ENCODE results near the gene PTCD1.
"Not testable (repeated sequence)": the region's sequence is repeated elsewhere in the genome, so short reads cannot be mapped to it uniquely, and the experiment has no call there.

The PTCD1 gene

DNA sequence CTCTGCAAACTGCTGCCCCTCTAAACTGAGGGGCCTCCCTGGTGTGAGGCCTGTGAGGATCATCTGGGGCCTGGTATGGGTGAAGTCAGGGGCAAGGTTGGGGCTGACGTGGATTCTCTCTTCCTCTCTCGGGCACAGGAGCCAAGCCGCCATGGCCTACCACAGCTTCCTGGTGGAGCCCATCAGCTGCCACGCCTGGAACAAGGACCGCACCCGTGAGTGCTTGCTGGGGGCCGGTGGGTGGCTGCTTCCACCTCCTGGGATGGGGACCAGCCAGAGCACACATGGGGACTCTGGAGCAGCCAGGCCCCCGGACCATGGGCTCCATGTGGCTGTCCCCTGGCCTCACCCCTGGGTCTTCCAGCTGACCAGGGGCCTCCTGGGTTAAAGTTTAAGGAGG is 53.0 kb downstream of the PTCD1 start:
- no peak for DNase-seq

GRCh38 chr7:99384523-99384922 is 54.1 kb downstream of the PTCD1 start:
- no peak for DNase-seq

DNA sequence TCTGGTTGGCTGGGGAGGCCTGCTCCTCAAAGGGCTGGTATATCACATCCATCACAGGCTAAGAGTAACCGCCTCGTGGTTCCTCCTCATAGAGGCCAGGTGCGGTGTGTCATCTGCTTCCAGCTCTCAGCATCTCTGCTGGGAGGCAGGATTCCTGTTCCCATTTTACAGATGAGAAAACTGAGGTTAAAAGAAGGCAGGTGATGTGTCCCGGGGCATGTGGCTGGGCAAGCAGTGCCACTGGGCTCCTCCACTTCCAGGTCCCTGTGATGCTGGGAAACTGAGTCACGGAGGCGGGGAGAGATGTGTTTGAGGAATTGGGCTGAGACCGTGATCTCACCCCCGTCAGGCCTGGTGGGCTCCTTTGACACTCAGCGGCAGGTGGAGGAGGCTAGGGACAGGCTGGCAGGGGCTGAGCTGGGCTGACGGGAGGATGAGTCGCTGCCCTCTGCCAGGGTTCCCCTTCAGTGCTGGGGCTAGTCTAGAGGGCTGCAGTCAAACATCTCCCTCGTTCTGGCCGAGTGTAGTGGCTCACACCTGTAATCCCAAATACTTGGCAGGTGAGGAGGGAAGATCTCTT is 54.7 kb downstream of the PTCD1 start:
- DNase-seq = no peak

- no peak for DNase-seq
Observed at GRCh38 chr7:99383203-99383602, 55.4 kb downstream of the PTCD1 start.

- DNase-seq = no peak
Observed at GRCh38 chr7:99381664-99382075, 56.9 kb downstream of the PTCD1 start.

- no peak for DNase-seq
Observed at GRCh38 chr7:99380823-99381663, 57.6 kb downstream of the PTCD1 start.

- DNase-seq = no peak
Observed at GRCh38 chr7:99380032-99380822, 58.4 kb downstream of the PTCD1 start.

- not testable (repeated sequence) for DNase-seq
Observed at GRCh38 chr7:99379693-99380031, 58.9 kb downstream of the PTCD1 start.

DNA sequence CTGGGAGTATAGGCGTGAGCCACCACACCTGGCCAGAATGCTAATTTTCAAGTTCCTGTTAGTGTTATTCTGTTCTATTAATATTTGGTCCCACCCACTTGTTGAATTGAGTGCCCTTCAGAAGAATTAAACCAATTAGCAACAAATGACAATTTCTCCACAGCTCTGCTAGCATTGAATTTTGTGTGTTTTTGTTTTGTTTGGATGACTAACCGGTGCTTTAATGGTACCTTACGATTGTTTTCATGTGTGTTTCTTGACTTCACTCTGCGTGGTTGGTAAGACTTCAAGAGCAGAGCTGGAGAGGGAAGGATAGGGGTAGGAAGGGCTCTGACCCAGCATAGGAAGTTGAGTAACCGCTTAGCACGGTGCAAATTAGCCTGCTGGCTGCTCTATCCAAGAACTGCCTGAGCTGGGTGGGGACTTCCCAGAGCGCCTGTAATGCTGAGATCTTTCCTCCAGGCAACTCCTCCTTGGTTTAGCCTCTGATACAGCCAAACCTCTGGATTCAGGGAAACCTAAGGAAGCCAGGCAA is 59.5 kb downstream of the PTCD1 start:
- DNase-seq = no peak

DNA sequence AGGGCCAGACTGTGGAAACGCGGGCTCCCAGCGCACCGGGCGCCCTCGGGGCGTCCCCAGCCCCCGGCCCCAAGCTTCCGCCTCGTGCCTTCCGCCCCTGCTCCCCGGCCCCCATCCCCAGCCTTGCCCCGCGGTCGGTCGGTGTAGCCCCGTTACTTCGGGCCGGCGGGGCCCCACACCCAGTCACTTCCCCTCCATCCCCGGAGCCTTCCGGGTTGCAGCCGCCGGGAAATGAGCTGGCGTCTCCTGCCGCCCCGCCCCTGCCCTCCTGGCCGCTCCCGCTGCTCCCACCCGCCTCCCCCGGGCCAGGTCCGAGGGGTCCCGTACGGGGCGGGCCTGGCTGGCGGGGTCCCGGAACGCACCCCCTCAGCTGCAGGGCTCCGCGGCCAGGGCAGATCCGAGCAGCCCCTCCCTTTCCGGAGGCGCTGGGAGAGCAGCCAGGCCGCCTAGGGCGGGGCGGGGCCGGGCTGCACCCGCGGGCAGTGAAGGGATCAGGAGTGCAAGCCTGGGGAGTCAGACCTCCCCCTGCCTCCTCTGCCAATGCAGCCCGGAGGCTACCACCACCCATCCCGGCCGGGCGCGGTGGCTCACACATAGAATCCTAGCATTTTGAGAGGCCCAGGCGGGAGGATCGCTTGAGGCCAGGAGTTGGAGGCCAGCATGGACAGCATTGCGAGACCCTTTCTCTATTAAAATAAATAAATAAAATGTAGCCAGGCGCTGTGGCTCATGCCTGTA is 63.4 kb downstream of the PTCD1 start:
- DNase-seq = no peak

GRCh38 chr7:99374111-99375064 is 64.2 kb downstream of the PTCD1 start, which contains the start of gene ARPC1B:
Gene ARPC1B (plus strand): TSS chr7:99374730. CDS start chr7:99385715, 10,985 bp downstream.
- peak; percentile 54 for DNase-seq

- no peak for DNase-seq
Observed at GRCh38 chr7:99373091-99374066, 65.2 kb downstream of the PTCD1 start.

DNA sequence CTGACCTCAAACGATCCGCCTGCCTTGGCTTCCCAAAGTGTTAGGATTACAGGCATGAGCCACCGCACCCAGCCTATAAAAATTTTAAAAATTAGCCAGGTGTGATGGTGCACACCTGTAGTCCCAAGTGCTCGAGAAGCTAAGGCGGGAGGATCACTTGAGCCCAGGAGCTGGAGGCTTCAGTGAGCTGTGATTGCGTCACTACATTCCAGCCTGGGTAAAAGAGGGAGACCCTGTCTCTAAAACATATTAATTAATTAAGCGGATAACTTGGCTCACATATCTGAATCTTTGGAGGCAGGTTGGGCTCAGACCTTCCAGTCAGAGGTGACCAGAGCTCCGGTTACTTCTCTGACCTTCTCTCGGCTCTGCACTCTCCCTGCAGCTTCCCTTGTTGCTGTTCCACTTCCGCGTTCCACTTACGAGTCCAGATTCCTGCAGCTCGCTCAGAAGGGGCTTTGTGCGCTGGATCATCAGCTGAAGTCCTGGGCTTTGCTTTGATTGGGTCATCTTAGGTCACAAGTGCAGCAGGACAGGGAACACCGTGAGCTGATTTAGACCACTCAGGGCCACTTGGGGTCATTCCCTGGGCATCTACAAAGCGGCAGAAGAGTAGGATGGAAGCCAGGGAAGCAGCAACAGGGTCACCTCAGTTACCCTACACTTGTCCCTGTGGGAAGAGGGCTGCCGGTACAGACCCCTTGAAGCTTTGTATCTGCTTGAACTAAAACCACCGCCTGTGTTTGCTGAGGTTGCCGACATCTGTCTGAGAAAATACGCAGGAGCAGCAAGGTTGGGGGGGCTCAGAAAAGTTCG is 66.1 kb downstream of the PTCD1 start:
- DNase-seq = no peak

- no peak for DNase-seq
Observed at GRCh38 chr7:99371376-99371920, 67.2 kb downstream of the PTCD1 start.

DNA sequence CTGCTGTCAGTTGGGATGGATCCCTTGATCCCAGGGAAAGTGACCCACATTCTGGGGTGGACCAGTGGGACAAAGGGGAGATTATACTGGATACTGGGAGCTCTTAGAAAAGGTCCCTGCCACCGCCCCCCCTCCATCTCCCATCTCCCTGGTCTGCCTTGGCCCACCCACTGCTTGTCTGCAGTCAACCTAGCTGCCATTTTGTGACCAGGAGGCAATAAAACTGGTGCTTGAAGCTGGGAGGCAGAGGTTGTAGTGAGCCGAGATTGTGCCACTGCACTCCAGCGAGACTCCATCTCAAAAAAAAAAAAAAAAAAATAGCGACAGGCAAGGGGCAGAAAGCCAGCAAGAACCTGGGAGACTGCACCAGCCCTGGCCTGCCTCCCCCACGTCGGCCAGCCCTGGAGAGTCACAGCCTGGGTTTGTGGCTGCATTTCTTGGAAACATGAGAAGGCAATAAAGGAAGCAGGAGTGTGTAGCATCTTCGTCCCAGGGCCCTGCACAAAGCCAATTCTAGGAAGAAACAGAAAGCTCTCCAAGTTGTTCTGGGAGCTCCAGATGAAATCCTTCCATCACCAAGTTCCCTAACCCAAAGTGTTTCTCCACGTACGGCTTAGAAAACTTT is 68.7 kb downstream of the PTCD1 start:
- DNase-seq = no peak

DNA sequence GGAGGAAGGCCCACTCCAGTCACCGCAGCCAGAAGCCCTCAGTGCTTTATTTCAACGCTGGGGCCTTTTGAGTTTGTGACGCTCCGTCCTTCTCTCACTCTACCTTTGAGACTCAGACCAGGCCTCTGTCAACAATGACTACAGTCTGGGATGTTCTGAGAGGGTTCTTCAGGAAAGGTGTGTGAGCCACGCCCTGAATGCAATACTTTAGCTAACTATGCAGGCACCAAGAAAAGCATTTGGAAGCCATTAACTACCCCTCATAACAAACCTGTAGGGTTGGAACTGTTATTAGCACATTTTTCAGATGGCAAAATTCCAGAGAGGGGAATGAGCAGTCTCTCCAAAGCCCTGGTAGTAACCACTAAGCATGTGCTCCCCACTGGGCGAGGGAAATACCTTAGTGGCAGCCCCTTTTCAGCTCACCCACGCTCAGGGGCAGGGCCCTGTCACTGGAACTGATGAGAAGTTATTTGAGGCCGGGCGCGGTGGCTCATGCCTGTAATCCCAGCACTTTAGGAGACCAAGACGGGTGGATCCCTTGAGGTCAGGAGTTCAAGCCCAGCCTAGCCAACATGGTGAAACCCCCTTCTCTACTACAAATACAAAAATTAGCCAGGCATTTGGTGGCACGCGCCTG is 69.7 kb downstream of the PTCD1 start:
- DNase-seq = no peak
